Testis (tissue), 3 donors: ENCODE measurements around the gene EHBP1. TPM values are rescaled to one million over a fixed set of nuclear protein-coding genes. Genes with fewer than 3 reads are reported as not detected.

Experiments used
- DNase-seq: peaks from one replicate; pipeline ENCODE4 v3.0.0-alpha.2; 2019
- H3K27ac ChIP-seq, 2 donors: fragments of 200-600 bp; sonication (generic); one replicate each; pipeline ENCODE4 v1.5.1; 2019
- H3K27me3 ChIP-seq: fragments of 200-600 bp; sonication (generic); one replicate; pipeline ENCODE4 v1.5.1; 2019
- H3K36me3 ChIP-seq: fragments of 200-600 bp; sonication (generic); one replicate; pipeline ENCODE4 v1.5.1; 2017; ENCODE audit warnings: low read depth; ENCODE audit errors: missing control alignments
- H3K4me1 ChIP-seq: fragments of 200-600 bp; sonication (generic); one replicate; pipeline ENCODE4 v1.5.1; 2019
- H3K4me3 ChIP-seq, 2 donors: fragments of 200-600 bp; sonication (generic); one replicate each; pipeline ENCODE4 v1.5.1; 2017 to 2019
- H3K9me3 ChIP-seq: fragments of 200-600 bp; sonication (generic); one replicate; pipeline ENCODE4 v1.5.1; 2017
- CTCF ChIP-seq, 3 experiments: fragments of 450-650 bp in 2 of 3; fragments of 200-600 bp in 1 of 3; sonication (generic) in 1 of 3; IDR thresholded peaks; one replicate each; pipeline ENCODE4 v1.5.1; 2016 to 2019; ENCODE audit warnings: antibody characterized with exemption in 3 of 3, mild to moderate bottlenecking in 2 of 3, moderate library complexity in 1 of 3
- POLR2A ChIP-seq: fragments of 450-650 bp; IDR thresholded peaks from one replicate; pipeline ENCODE4 v1.6.1; 2017; ENCODE audit warnings: antibody characterized with exemption, mild to moderate bottlenecking, moderate library complexity
- WGBS, 2 donors: methylation state at CpG; one replicate each; pipeline ENCODE4 v1.1.5; 2018; 5-methylcytosine and 5-hydroxymethylcytosine counted together
- intact Hi-C: fragments of 100-400 bp; cut with DNase I; formaldehyde crosslinking; loops from one replicate; pipeline ENCODE4 v1.15.1; 2023; ENCODE audit warnings: low total_unique reads
- polyA plus RNA-seq: library from polyadenylated mRNA; stranded (reverse); fragments of 350-450 nt; fragmentation: Illumina TruSeq; extraction: RNeasy Lipid Tissue Mini Kit (QIAGEN cat#74804); gene quantifications from one replicate; pipeline ENCODE4 v1.2.3, GENCODE V29; 2014; ENCODE audit warnings: low read depth, low replicate concordance; ENCODE audit not compliant: insufficient read depth
- total RNA-seq, 2 donors: library from RNA; depleted of rRNA; stranded (reverse); fragments of >200 nt; gene quantifications; one replicate each; pipeline ENCODE4 v1.2.3, GENCODE V29; 2016

EHBP1 gene
- total and polyA plus RNA-seq, 3 donors from 2014 or later = 69.3 to 99.5 (median 86.8) TPM

GRCh38 chr2:62874881-62875383 is 169.4 kb downstream of the EHBP1 start:
- DNase-seq = no peak
- 98% methylated on average over 5 to 6 of the region's 6 CpGs for WGBS, 2 donors
- Histone ChIP-seq H3K27ac (no peak overlapping the region), H3K36me3 (no peaks in the 10 kb centered on the region), H3K4me1 (no peaks in the 10 kb centered on the region), H3K4me3 (no peak overlapping the region), H3K27me3 (no peaks in the 10 kb centered on the region), H3K9me3 (no peaks in the 10 kb centered on the region)
- intact Hi-C loops = no loop called here
- no peak for TF ChIP-seq CTCF (IDR thresholded peaks at IDR 0.05)
- TF ChIP-seq POLR2A = no peak

GRCh38 chr2:62881162-62881795 is 175.8 kb downstream of the EHBP1 start:
- intact Hi-C loops = no loop called here
- Histone ChIP-seq H3K27me3 (no peaks in the 10 kb centered on the region), H3K9me3 (no peaks in the 10 kb centered on the region), H3K4me3 (no peak overlapping the region), H3K4me1 (no peaks in the 10 kb centered on the region), H3K36me3 (no peaks in the 10 kb centered on the region), H3K27ac (no peak overlapping the region)
- DNase-seq = no peak
- TF ChIP-seq POLR2A (no peak), CTCF (IDR thresholded peaks at IDR 0.05) (no peak)
- 93 to 94% methylated on average over 4 of the region's 4 CpGs for WGBS, 2 donors

GRCh38 chr2:62883629-62884028 is 178.1 kb downstream of the EHBP1 start:
- 87 to 92% methylated on average over 7 of the region's 7 CpGs for WGBS, 2 donors
- Histone ChIP-seq H3K27me3 (no peaks in the 10 kb centered on the region), H3K9me3 (no peaks in the 10 kb centered on the region), H3K4me1 (no peaks in the 10 kb centered on the region), H3K4me3 (no peak overlapping the region), H3K36me3 (no peaks in the 10 kb centered on the region), H3K27ac (no peak overlapping the region)
- intact Hi-C loops = no loop called here
- TF ChIP-seq CTCF (IDR thresholded peaks at IDR 0.05) (no peak), POLR2A (no peak)
- DNase-seq = no peak

GRCh38 chr2:62884086-62884485 is 178.6 kb downstream of the EHBP1 start:
- no peak for DNase-seq
- intact Hi-C loops = no loop called here
- no peak overlapping the region for H3K27ac ChIP-seq
- H3K36me3 ChIP-seq = no peaks in the 10 kb centered on the region
- no peaks in the 10 kb centered on the region for H3K27me3 ChIP-seq
- no peak overlapping the region for H3K4me3 ChIP-seq
- H3K9me3 ChIP-seq = no peaks in the 10 kb centered on the region
- no peaks in the 10 kb centered on the region for H3K4me1 ChIP-seq
- WGBS, 2 donors = 86 to 87% methylated on average over 2 of the region's 2 CpGs
- TF ChIP-seq CTCF (IDR thresholded peaks at IDR 0.05) = no peak
- TF ChIP-seq POLR2A = no peak

GRCh38 chr2:62884514-62884913 is 179.0 kb downstream of the EHBP1 start:
- 81 to 90% methylated on average over 1 of the region's 1 CpG for WGBS, 2 donors
- Histone ChIP-seq H3K36me3 (no peaks in the 10 kb centered on the region), H3K27me3 (no peaks in the 10 kb centered on the region), H3K4me1 (no peaks in the 10 kb centered on the region), H3K27ac (no peak overlapping the region), H3K9me3 (no peaks in the 10 kb centered on the region), H3K4me3 (no peak overlapping the region)
- TF ChIP-seq CTCF (IDR thresholded peaks at IDR 0.05) = no peak
- TF ChIP-seq POLR2A = no peak
- DNase-seq = no peak
- intact Hi-C loops = no loop called here
